GM12892 (cell line): ENCODE measurements around the gene ZNF827.

Source experiments
- POLR2A ChIP-seq: IDR thresholded peaks from 2 replicates; pipeline ENCODE4 v1.6.1; 2011; ENCODE audit warnings: low read depth, low read length, control low read depth
- POLR2AphosphoS5 ChIP-seq: IDR thresholded peaks from 2 replicates; pipeline ENCODE4 v1.6.1; 2011; ENCODE audit warnings: low read depth, low read length, control low read depth

GRCh38 chr4:145945431-145946155 lies 7.0 kb upstream of the ZNF827 start:
- no peak for TF ChIP-seq POLR2A
- TF ChIP-seq POLR2AphosphoS5: no peak
